H1 (cell line): ENCODE results near the gene HUWE1.
"Not testable (repeated sequence)": the region's sequence is repeated elsewhere in the genome, so short reads cannot be mapped to it uniquely, and the experiment has no call there.

Source experiments
- CHD1 ChIP-seq: IDR thresholded peaks from 2 replicates; pipeline ENCODE4 v1.6.1; 2012; ENCODE audit warnings: low read depth, low read length, improper control_type of control experiment
- EZH2 ChIP-seq: fragments of 200-600 bp; sonication (generic); IDR thresholded peaks from 2 replicates; pipeline ENCODE4 v1.7.1; 2012; ENCODE audit warnings: low read depth, mild to moderate bottlenecking, moderate library complexity, low read length, inconsistent platforms; ENCODE audit not compliant: severe bottlenecking
- POLR2A ChIP-seq, 2 experiments: IDR thresholded peaks; 1 replicate in 1 of 2; 2 replicates in 1 of 2; pipeline ENCODE4 v1.6.1; 2011; ENCODE audit warnings: low read depth in 2 of 2, low read length in 2 of 2, mild to moderate bottlenecking in 2 of 2; ENCODE audit errors: control extremely low read depth in 1 of 2

- TF ChIP-seq CHD1; POLR2A (IDR thresholded peaks at IDR 0.05; ENCODE audit: control extremely low read depth in 1 of 2, low read depth in 2 of 2, low read length in 2 of 2); EZH2: not testable (repeated sequence)
These were observed 33.1 kb upstream of the HUWE1 start for GRCh38 chrX:53719666-53720065.
